Osteocyte (in vitro differentiated cells): ENCODE measurements around the gene THSD4. TPM values are rescaled to one million over a fixed set of nuclear protein-coding genes. Genes with fewer than 3 reads are reported as not detected.

Experiments
- DNase-seq: peaks from one replicate; pipeline ENCODE4 v3.0.0; 2021; ENCODE audit warnings: mixed read lengths; ENCODE audit not compliant: unreplicated experiment; ENCODE audit errors: extremely low spot score
- H3K27ac Mint-ChIP-seq: one replicate; pipeline ENCODE4 v1.8.0; 2021; ENCODE audit warnings: mild to moderate bottlenecking, mixed read lengths; ENCODE audit not compliant: unreplicated experiment
- H3K27me3 Mint-ChIP-seq: one replicate; pipeline ENCODE4 v1.8.0; 2021; ENCODE audit warnings: mixed read lengths; ENCODE audit not compliant: unreplicated experiment
- H3K36me3 Mint-ChIP-seq: one replicate; pipeline ENCODE4 v1.8.0; 2021; ENCODE audit warnings: mixed read lengths; ENCODE audit not compliant: unreplicated experiment
- H3K4me1 Mint-ChIP-seq: one replicate; pipeline ENCODE4 v1.8.0; 2021; ENCODE audit warnings: mixed read lengths; ENCODE audit not compliant: unreplicated experiment
- H3K4me3 Mint-ChIP-seq: one replicate; pipeline ENCODE4 v1.8.0; 2021; ENCODE audit warnings: mild to moderate bottlenecking, moderate library complexity, mixed read lengths; ENCODE audit not compliant: unreplicated experiment
- H3K9me3 Mint-ChIP-seq: one replicate; pipeline ENCODE4 v1.8.0; 2021; ENCODE audit warnings: mixed read lengths; ENCODE audit not compliant: unreplicated experiment
- CTCF ChIP-seq: fragments of 200-600 bp; sonication (generic); IDR thresholded peaks from 2 replicates; pipeline ENCODE4 v1.5.0; 2021; ENCODE audit warnings: antibody characterized with exemption, mild to moderate bottlenecking, moderate library complexity
- total RNA-seq: library from RNA; stranded (reverse); gene quantifications from 2 replicates; pipeline ENCODE4 v1.2.1, GENCODE V29; 2021

Gene THSD4
- total RNA-seq, 1 donor from 2014 or later, result 5.7 TPM

GRCh38 chr15:71607383-71607782 lies 492.1 kb downstream of the THSD4 start:
- no peaks in the 10 kb centered on the region for H3K4me1 Mint-ChIP-seq
- no peak for DNase-seq
- H3K27ac Mint-ChIP-seq, result no peak overlapping the region
- peaks cover 23% of the 10 kb centered on the region for H3K27me3 Mint-ChIP-seq
- H3K4me3 Mint-ChIP-seq, result no peak overlapping the region
- no peak for TF ChIP-seq CTCF
- no peaks in the 10 kb centered on the region for H3K36me3 Mint-ChIP-seq
- peaks cover 11% of the 10 kb centered on the region for H3K9me3 Mint-ChIP-seq

GRCh38 chr15:71610728-71611552 lies 495.7 kb downstream of the THSD4 start:
- Mint-ChIP-seq H3K4me1 (no peaks in the 10 kb centered on the region), H3K4me3 (no peak overlapping the region), H3K27me3 (peaks cover 24% of the 10 kb centered on the region), H3K36me3 (no peaks in the 10 kb centered on the region), H3K9me3 (no peaks in the 10 kb centered on the region), H3K27ac (no peak overlapping the region)
- no peak for DNase-seq
- no peak for TF ChIP-seq CTCF

GRCh38 chr15:71611553-71612396 lies 496.5 kb downstream of the THSD4 start:
- Mint-ChIP-seq H3K4me1 (no peaks in the 10 kb centered on the region), H3K4me3 (no peak overlapping the region), H3K27me3 (peaks cover 29% of the 10 kb centered on the region), H3K27ac (no peak overlapping the region), H3K9me3 (no peaks in the 10 kb centered on the region), H3K36me3 (no peaks in the 10 kb centered on the region)
- TF ChIP-seq CTCF, result no peak
- DNase-seq, result no peak

- Mint-ChIP-seq H3K9me3 (no peaks in the 10 kb centered on the region), H3K4me3 (no peak overlapping the region), H3K27me3 (peaks cover 31% of the 10 kb centered on the region), H3K36me3 (no peaks in the 10 kb centered on the region), H3K4me1 (no peaks in the 10 kb centered on the region), H3K27ac (no peak overlapping the region)
- no peak for TF ChIP-seq CTCF
- no peak for DNase-seq
Observed at GRCh38 chr15:71612397-71612722, 497.1 kb downstream of the THSD4 start.

GRCh38 chr15:71612869-71613268 lies 497.6 kb downstream of the THSD4 start:
- TF ChIP-seq CTCF, result no peak
- DNase-seq, result no peak
- Mint-ChIP-seq H3K4me1 (no peaks in the 10 kb centered on the region), H3K4me3 (no peak overlapping the region), H3K36me3 (no peaks in the 10 kb centered on the region), H3K9me3 (no peaks in the 10 kb centered on the region), H3K27ac (no peak overlapping the region), H3K27me3 (peaks cover 31% of the 10 kb centered on the region)
